ENCODE data around the gene SAA4.

- no peak for TF ChIP-seq CTCF (IDR thresholded peaks at IDR 0.05)
- TF ChIP-seq POLR2A (IDR thresholded peaks at IDR 0.05): no peak
Observed at GRCh38 chr11:18264035-18264434, 27.4 kb upstream of the SAA4 start.

Measured in testis (tissue), 2 donors.